Erythroblast (primary cell): ENCODE data around the gene UNC79.

Source experiments
- DNase-seq, 2 experiments: peaks; one replicate each; lab custom pipeline; 2025; lab: John Stamatoyannopoulos, UW
- GATA1 ChIP-seq: IDR thresholded peaks from 2 replicates; pipeline ENCODE4 v1.6.1; 2011; ENCODE audit warnings: low read depth, mild to moderate bottlenecking, control low read depth, low read length, moderate library complexity
- POLR2A ChIP-seq: IDR thresholded peaks from 2 replicates; pipeline ENCODE4 v1.6.1; 2011; ENCODE audit warnings: mild to moderate bottlenecking, low read length

The UNC79 gene

DNA sequence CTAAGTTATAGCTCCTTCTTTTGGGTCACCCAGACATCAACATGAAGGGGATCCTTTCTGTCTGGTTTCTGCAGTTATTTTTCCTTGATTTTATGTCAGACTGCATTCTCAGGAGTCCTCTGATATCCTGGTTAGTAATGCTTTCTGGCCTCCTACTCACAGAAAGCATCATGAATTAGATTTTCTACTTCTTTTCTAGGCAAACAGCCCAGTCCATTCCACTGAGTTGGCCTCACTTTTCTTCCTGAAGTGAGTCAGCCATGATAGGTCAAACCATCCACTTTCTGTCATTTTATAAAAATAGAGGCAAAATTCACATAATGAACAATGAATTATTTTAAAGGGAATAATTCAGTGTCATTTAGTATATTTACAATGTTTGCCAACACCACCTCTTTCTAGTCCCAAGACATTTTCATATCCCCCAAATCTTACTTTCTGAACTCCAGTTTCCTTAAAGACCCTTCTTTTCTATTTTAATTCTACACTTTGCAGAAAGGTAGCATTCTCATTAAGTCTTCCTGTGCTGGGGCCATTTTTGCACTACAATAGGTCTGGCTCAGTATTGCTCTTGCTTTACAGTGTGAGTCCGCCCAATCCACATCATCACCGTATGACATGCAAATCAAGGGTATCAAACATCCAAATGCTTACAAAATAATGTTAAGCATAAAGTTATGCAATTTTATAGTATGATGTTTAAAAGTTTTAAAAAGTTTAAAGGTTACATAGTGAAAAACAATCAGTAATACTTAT lies 95.1 kb downstream of the UNC79 start:
- DNase-seq: no peak
- TF ChIP-seq GATA1 (no peak), POLR2A (no peak)

GRCh38 chr14:93527203-93527607 lies 96.5 kb downstream of the UNC79 start:
- DNase-seq: no peak
- TF ChIP-seq GATA1: no peak
- no peak for TF ChIP-seq POLR2A

DNA sequence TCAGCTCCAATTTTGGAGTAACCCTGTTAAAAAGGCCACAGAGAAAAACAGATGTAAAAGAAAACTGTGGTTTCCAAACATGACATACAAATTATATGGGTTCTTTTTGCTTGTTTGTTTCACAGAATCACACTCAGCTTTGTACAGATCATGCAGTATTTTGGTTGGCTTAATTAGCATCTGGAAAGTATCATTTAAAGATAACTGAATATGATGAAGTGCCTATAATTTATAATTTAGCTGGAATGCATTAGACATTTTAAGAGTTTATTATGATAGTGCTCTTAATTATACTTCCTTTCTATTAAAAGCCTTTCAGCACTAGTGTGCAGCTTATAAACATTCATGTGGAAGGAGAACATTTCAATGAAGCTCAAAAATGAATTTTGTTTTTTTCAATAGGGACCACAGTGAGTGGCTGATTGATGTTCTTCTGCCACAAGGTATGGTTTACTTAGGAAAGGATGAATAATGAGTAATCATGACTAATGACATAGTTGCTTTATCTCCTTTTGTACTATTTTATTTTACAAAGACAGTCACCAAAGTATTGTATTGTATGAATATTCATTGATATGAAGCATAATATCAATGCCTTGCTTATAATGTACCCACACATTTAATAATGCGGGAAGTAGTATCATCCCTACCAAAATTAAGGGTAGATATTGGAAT lies 98.3 kb downstream of the UNC79 start:
- DNase-seq: no peak
- TF ChIP-seq POLR2A (no peak), GATA1 (no peak)

DNA sequence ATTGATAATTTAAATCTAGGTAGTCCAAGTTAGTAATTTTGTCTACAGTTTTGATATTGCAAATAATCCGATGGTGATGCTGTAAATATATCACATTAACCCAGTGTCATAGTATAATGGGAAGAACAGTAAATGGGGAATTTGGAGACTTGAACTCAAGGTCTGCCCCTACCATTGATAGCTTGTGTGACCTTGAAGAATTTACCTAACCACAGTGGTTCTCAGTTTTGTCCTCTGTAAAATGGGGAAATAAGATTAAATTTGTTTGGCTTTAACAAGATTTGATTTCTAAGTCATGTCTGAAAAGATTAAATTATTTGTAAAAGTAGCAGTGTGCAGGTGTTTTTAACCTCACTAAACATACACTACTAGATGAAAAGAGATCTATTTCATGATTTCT lies 100.9 kb downstream of the UNC79 start:
- TF ChIP-seq GATA1: no peak
- TF ChIP-seq POLR2A: no peak
- no peak for DNase-seq

DNA sequence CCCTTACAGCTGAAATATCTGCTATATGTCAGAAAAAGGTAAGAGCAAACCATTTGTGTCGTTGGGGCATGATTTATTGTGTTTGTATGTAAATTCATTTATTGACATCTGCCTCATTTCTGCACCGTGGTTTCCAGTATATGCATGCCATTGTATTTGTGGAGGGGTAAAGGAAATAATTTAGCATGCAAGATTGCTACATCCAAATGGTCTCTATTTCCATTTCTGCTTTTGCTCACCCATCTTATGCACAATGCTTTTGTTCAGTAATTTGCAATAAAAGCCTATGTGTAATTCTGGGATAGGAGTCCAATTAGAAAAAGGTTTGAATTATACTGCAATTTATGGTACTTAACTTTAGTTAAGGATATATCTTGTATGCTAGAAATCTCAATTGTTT lies 101.8 kb downstream of the UNC79 start:
- no peak for TF ChIP-seq GATA1
- no peak for TF ChIP-seq POLR2A
- no peak for DNase-seq

- no peak for TF ChIP-seq GATA1
- no peak for TF ChIP-seq POLR2A
- no peak for DNase-seq
Observed at GRCh38 chr14:93533437-93533836, 102.7 kb downstream of the UNC79 start.

DNA sequence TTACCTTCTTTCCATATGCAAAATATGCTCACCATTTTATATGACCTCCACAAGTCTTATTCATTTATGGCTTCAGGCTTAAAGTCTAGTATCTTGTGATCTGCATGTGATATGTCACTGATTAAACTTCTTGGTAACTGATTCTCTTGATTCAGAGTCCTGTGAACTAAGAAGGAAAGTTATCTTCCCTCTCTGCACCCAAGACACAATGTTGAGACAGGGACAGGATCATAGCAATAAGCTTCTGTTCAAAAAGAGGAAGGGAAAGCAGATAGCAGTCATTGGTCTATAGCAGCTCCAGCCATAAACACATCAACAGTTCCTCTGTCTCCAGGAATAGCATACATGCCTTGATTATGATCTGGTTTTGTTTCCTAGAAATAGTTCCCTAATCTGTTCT lies 103.1 kb downstream of the UNC79 start:
- TF ChIP-seq GATA1 (no peak), POLR2A (no peak)
- DNase-seq: no peak

DNA sequence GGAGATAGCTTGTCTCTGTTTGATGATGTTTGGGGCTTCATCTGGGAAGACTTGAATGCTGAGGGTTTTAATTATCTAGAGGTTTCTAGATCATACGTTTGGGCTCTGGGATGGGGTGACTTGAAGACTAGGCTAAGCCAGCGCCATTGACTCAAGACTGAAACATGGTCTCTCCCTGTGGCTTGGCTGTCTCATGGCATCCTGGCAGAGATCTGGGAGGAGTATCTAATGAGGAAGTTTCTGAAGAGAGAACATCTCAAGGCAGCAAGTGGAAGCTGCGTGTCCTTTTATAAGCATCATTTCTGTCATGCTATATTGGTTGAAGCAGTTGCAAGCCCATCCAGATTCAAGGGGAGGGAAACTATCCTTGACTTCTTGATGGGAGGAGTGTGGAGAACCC lies 104.8 kb downstream of the UNC79 start:
- TF ChIP-seq POLR2A (no peak), GATA1 (no peak)
- no peak for DNase-seq

- DNase-seq: peak; percentile 23 to 33
- TF ChIP-seq POLR2A (no peak), GATA1 (no peak)
Observed at GRCh38 chr14:93536945-93537344, 106.2 kb downstream of the UNC79 start.

- TF ChIP-seq GATA1: no peak
- TF ChIP-seq POLR2A: no peak
- DNase-seq: no peak
Observed at GRCh38 chr14:93537951-93538350, 107.2 kb downstream of the UNC79 start.

DNA sequence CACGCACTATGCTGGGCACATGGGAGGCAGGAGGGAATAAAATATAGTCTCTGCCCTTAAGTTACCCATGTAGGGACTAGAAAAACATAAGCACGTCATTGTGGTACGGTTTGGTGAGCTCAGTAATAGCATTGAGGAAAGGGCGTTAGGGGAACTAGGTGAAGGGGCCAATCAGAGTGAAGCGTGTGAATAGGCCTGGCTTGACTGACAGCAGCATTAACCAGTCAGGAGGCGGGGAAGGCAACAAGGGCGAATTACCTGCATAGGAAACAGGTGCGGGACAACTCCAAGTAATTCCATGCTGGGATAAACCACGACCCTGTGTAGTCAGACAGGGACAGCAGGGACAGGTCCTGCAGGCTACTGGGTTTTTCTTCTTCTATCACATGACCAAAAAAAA lies 107.7 kb downstream of the UNC79 start:
- peak; percentile 16 to 36 for DNase-seq
- TF ChIP-seq GATA1 (no peak), POLR2A (no peak)

GRCh38 chr14:93540235-93540634 lies 109.5 kb downstream of the UNC79 start:
- no peak for TF ChIP-seq GATA1
- no peak for TF ChIP-seq POLR2A
- DNase-seq: no peak

- no peak for TF ChIP-seq GATA1
- TF ChIP-seq POLR2A: no peak
- DNase-seq: peak; percentile 3 to 22
Observed at GRCh38 chr14:93543766-93544165, 113.0 kb downstream of the UNC79 start.

- TF ChIP-seq POLR2A (no peak), GATA1 (no peak)
- DNase-seq: no peak
Observed at GRCh38 chr14:93544212-93544611, 113.5 kb downstream of the UNC79 start.

- no peak for TF ChIP-seq POLR2A
- TF ChIP-seq GATA1: no peak
- DNase-seq: no peak
Observed at GRCh38 chr14:93546642-93547041, 115.9 kb downstream of the UNC79 start.
